ENCODE measurements around the gene DAB1. TPM values are rescaled to one million over a fixed set of nuclear protein-coding genes. Genes with fewer than 3 reads are reported as not detected.

DAB1 gene
- polyA plus RNA-seq, 3 donors, result not detected

DNA sequence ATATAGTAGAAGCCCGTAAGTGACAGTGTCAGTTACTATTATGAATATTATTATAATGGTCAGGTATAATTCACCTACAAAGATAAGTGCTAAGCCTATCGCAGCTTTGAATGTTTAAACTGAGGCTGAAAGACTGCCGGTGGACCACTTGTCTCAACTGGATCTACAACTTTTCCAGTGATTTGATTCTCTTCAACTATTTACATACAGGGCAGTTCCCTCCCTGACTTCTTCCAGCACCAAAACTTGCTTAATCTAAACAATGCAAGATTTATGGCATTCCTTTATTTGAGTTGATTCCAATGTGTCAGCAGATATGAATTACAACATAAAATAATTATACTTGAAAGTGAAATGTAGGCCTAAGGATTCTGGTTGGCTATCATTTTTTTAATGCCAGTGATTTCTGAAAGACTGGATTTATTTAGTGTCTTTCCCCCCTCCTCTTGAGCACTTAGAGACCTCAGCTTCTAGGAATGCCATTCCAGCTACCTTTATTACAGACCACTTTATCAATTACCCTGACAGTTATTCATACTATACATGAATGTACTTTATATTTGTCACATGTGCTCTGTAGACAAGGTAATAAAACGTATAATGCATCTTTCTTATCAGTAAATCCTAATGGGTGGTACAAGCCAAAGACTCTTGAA, 304.8 kb downstream of the DAB1 start:
- no peak for TF ChIP-seq CTCF (IDR thresholded peaks at IDR 0.05)
- 93% methylated on average over 2 of the region's 4 CpGs for WGBS (ENCODE audit: insufficient coverage)
- Histone ChIP-seq H4K20me1 (ENCODE audit: insufficient read depth, low read length) (no peaks in the 10 kb centered on the region), H3K27ac (ENCODE audit: low read depth in 1 of 2, low read length in 2 of 2) (no peak overlapping the region), H3K4me2 (replicated peaks; ENCODE audit: extremely low read depth, low read length, poor library complexity, severe bottlenecking) (no peak overlapping the region), H3K9me3 (replicated peaks in 1 of 2; ENCODE audit: control insufficient read depth in 1 of 2, insufficient read depth in 1 of 2, low read length in 2 of 2) (no peaks in the 10 kb centered on the region), H3K79me2 (ENCODE audit: insufficient read depth, low read length) (no peaks in the 10 kb centered on the region), H3K9ac (ENCODE audit: insufficient read depth, low read length, poor library complexity, severe bottlenecking) (no peak overlapping the region), H3K4me1 (ENCODE audit: control insufficient read depth in 1 of 2, insufficient read depth in 2 of 2, low read length in 2 of 2) (no peaks in the 10 kb centered on the region), H3K36me3 (replicated peaks in 1 of 2; ENCODE audit: control insufficient read depth in 1 of 2, insufficient read depth in 2 of 2, low read length in 2 of 2) (no peaks in the 10 kb centered on the region), H3K4me3 (replicated peaks in 1 of 3; ENCODE audit: low read depth in 2 of 3, low read length in 3 of 3) (no peak overlapping the region), H2AFZ (ENCODE audit: insufficient read depth, low read depth, low read length, poor library complexity, severe bottlenecking) (no peak overlapping the region), H3K27me3 (ENCODE audit: control insufficient read depth in 2 of 2, insufficient read depth in 2 of 2, low read length in 2 of 2) (no peaks in the 10 kb centered on the region)
- Mint-ChIP-seq H3K4me1 (no peaks in the 10 kb centered on the region), H3K9me3 (peaks cover 0 to 1% (median 0%) of the 10 kb centered on the region in 7 donors), H3K27ac (no peak overlapping the region), H3K4me3 (no peak overlapping the region), H3K36me3 (no peaks in the 10 kb centered on the region), H3K27me3 (ENCODE audit: low read depth in 3 of 3) (peaks cover 1 to 3% (median 2%) of the 10 kb centered on the region in 3 donors)
- DNase-seq, result no peak
- intact Hi-C loops (cut with micrococcal nuclease), result no loop called here

DNA sequence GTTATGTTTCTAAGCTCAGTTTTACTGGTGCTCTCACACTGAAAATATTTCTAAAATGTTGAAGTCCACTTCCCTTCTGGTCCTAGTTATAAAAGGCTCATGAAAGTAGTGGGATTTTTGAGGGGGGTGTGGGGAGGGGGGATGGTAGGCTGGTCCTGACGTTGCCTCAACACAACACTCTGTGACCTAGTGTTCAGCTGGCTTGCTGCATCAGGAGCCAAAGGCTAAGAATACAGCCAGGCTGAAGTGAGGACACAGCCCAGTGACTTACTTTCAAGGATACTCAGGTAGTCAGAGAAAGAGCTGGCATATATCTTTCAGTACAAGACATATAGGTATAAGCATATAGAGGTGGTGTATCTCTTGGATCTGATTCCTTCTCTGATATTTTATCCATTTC, 306.1 kb downstream of the DAB1 start:
- Mint-ChIP-seq H3K4me3 (no peak overlapping the region), H3K4me1 (no peaks in the 10 kb centered on the region), H3K9me3 (peaks cover 0 to 1% (median 0%) of the 10 kb centered on the region in 7 donors), H3K27me3 (ENCODE audit: low read depth in 3 of 3) (peaks cover 2 to 3% (median 3%) of the 10 kb centered on the region in 3 donors), H3K36me3 (no peaks in the 10 kb centered on the region), H3K27ac (no peak overlapping the region)
- Histone ChIP-seq H3K9me3 (replicated peaks in 1 of 2; ENCODE audit: control insufficient read depth in 1 of 2, insufficient read depth in 1 of 2, low read length in 2 of 2) (no peaks in the 10 kb centered on the region), H3K27me3 (ENCODE audit: control insufficient read depth in 2 of 2, insufficient read depth in 2 of 2, low read length in 2 of 2) (no peaks in the 10 kb centered on the region), H4K20me1 (ENCODE audit: insufficient read depth, low read length) (no peaks in the 10 kb centered on the region), H3K9ac (ENCODE audit: insufficient read depth, low read length, poor library complexity, severe bottlenecking) (no peak overlapping the region), H2AFZ (ENCODE audit: insufficient read depth, low read depth, low read length, poor library complexity, severe bottlenecking) (no peak overlapping the region), H3K4me1 (ENCODE audit: control insufficient read depth in 1 of 2, insufficient read depth in 2 of 2, low read length in 2 of 2) (no peaks in the 10 kb centered on the region), H3K79me2 (ENCODE audit: insufficient read depth, low read length) (no peaks in the 10 kb centered on the region), H3K36me3 (replicated peaks in 1 of 2; ENCODE audit: control insufficient read depth in 1 of 2, insufficient read depth in 2 of 2, low read length in 2 of 2) (no peaks in the 10 kb centered on the region), H3K27ac (ENCODE audit: low read depth in 1 of 2, low read length in 2 of 2) (no peak overlapping the region), H3K4me2 (replicated peaks; ENCODE audit: extremely low read depth, low read length, poor library complexity, severe bottlenecking) (no peak overlapping the region), H3K4me3 (replicated peaks in 1 of 3; ENCODE audit: low read depth in 2 of 3, low read length in 3 of 3) (no peak overlapping the region)
- intact Hi-C loops (cut with micrococcal nuclease), result no loop called here
- no peak for TF ChIP-seq CTCF (IDR thresholded peaks at IDR 0.05)
- DNase-seq, result no peak
- 71% methylated on average over 1 of the region's 1 CpG for WGBS (ENCODE audit: insufficient coverage)

Measured in CD14-positive monocyte (primary cell).